Liver (tissue), 5 donors: Measurements from ENCODE around the gene CARMIL1. TPM values are rescaled to one million over a fixed set of nuclear protein-coding genes. Genes with fewer than 3 reads are reported as not detected.

Source experiments
- polyA plus RNA-seq, 2 donors: library from polyadenylated mRNA; stranded (reverse) in 1 of 2; unstranded in 1 of 2; fragments of 200-250 nt in 1 of 2; fragments of >200 nt in 1 of 2; fragmentation: Nextera tagmentation in 1 of 2; extraction: Ambion mirVana in 1 of 2; gene quantifications; one replicate each; pipeline versions ENCODE4 v1.2.1 to v1.2.3, GENCODE V29; 2013 to 2015
- small RNA-seq: library from RNA; depleted of rRNA; stranded (forward); fragments of <200 nt; gene quantifications from one replicate; pipeline ENCODE3, GENCODE V24; 2014
- total RNA-seq, 2 donors: library from RNA; depleted of rRNA; stranded (reverse); fragments of >200 nt; gene quantifications; one replicate each; pipeline ENCODE4 v1.2.3, GENCODE V29; 2014
- donor health status: healthy.
- donor health status: healthy.
- donor health status: healthy.

The CARMIL1 gene
- total and polyA plus RNA-seq, 4 donors: 1.4 to 9.5 (median 3.5) TPM

Small RNA genes within 50 kb of the gene (small RNA-seq; reads per million reads assigned to genes)
- not detected for gene RF00019
- gene RNU6-987P: not detected
